ENCODE measurements around the gene HIBCH. TPM values are rescaled to one million over a fixed set of nuclear protein-coding genes. Genes with fewer than 3 reads are reported as not detected.
"Not testable (repeated sequence)": the region's sequence is repeated elsewhere in the genome, so short reads cannot be mapped to it uniquely, and the experiment has no call there.

The HIBCH gene, protein sequence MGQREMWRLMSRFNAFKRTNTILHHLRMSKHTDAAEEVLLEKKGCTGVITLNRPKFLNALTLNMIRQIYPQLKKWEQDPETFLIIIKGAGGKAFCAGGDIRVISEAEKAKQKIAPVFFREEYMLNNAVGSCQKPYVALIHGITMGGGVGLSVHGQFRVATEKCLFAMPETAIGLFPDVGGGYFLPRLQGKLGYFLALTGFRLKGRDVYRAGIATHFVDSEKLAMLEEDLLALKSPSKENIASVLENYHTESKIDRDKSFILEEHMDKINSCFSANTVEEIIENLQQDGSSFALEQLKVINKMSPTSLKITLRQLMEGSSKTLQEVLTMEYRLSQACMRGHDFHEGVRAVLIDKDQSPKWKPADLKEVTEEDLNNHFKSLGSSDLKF
- 10 to 100 TPM; 12.4 to 70.6 (median 23.7) TPM for total RNA-seq

DNA sequence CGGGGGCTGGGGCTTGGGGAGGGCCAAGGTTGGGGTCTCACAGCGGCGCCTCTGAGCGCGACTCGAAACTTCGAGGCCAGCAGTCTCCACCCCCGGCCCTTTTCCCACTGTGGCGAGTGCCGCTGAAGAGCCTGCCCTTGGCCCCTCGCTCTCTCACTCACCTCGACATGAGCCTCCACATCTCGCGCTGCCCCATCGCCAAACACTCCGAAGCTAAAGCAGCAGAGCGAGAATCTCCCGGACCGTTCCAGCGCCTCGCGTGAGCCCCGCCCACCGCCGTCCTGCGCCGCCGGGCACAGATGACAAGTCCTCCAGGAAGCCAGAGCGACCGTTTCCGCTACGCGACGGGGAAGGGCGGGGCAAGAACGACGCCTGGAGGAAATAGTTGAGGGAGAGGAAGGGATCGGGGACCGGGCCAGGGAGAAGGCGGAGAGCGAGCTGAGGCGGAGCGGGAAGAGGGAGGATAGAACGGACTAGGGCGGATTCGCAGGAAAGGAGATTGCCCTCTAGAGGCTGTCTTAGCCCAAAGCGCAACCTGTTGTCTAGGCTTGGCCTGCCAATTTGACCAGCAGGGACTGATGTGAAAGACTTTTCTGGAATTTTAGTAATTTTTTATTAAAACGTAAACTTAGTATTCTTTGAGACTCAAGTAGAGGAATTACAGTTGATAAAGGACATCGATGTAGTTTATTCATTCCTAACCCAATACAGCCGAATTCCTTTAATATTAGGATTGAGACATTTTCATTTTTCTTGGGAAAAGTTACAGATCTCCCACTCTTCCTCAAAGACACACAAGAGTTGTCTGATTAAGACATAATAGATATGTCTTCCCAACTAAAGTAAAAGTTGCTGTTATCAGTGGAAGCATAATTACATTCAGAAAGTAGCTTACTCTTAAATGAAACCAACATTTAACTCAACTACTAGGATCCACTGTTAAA lies at the start of gene HIBCH:
TSS of gene HIBCH (minus strand) at position 272 of the 944 bp plus-strand sequence. CDS start at position 196, 76 bp downstream.
- in situ Hi-C loops (cut with MboI; ENCODE audit: low pct_unique_long_range_greater_than_20kb in 2 of 9, low sequenced_read_pairs in 9 of 9, unreplicated experiment in 9 of 9) = no loop called here
- ATAC-seq (replicated peaks in 6 of 8) = peak; percentile 93 to 98 (median 96)
- peak within 1 kb of the TSS; percentile 55 to 77 for H3K27ac ChIP-seq
- peak within 1 kb of the TSS; percentile 57 to 72 (median 60) for H3K4me3 ChIP-seq
- WGBS, 10 experiments = 0 to 20% (median 3%) methylated on average over 1 to 19 of the region's 50 CpGs; no CpG with 5 or more reads in 1 of the 10 experiments
- H3K4me1 ChIP-seq (replicated peaks in 1 of 2) = peaks cover 5 to 7% of the 10 kb centered on the region in 2 donors

DNA sequence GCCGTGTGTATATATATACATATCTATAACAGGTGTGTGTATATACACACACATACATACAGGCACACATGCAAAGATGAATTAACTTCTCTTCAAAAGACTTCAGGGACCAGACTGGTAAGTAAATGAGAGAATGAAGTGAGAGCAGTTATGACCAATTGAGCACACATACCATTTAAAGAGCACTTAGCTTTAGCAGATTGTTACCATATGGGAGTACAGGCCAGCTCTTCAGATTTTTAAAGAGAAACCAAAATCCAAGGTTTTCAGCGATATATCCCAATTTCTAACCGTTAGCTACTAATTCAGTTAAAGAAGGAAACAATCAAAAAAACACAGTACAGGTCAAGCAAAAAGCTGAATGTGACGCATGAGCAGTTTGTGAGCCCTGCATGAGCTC lies 47.5 kb upstream of the HIBCH start:
- no peak for ATAC-seq (replicated peaks in 6 of 8)
- in situ Hi-C loops (cut with MboI; ENCODE audit: low pct_unique_long_range_greater_than_20kb in 2 of 9, low sequenced_read_pairs in 9 of 9, unreplicated experiment in 9 of 9) = no loop called here
- WGBS, 10 experiments = 43 to 100% (median 96%) methylated on average over 1 to 4 of the region's 4 CpGs; no CpG with 5 or more reads in 1 of the 10 experiments
- Histone ChIP-seq H3K27ac (no peak overlapping the region), H3K4me1 (replicated peaks in 1 of 2) (no peaks in the 10 kb centered on the region), H3K4me3 (no peak overlapping the region)

DNA sequence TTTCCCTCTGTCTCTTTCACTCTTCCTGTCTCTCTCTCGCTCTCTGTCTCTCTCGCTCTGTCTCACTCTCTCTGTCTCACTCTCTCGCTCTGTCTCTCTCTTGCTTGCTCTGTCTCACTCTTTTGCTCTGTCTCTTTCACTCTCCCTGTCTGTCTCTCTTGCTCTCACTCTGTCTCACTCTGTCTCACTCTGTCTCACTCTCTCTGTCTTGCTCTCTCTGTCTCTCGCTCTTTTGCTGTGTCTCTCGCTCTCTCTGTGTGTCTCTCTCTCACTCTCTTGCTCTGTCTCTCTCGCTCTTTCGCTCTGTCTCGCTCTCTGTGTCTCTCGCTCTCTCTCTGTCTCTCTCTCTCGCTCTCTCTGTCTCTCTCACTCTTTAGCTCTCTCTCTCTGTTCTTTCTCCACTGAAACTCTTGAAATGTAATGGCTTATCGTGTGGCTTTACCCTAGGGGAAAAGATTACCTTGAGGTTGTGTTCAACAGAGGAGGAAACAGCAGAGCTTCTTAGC lies 46.7 kb upstream of the HIBCH start:
- no peak overlapping the region for H3K4me3 ChIP-seq
- H3K27ac ChIP-seq = no peak overlapping the region
- WGBS, 10 experiments = 72 to 100% (median 92%) methylated on average over 5 to 11 of the region's 11 CpGs
- ATAC-seq (replicated peaks in 6 of 8) = no peak
- in situ Hi-C loops (cut with MboI; ENCODE audit: low pct_unique_long_range_greater_than_20kb in 2 of 9, low sequenced_read_pairs in 9 of 9, unreplicated experiment in 9 of 9) = no loop called here
- H3K4me1 ChIP-seq (replicated peaks in 1 of 2) = no peaks in the 10 kb centered on the region

- Histone ChIP-seq H3K27ac (no peak overlapping the region), H3K4me3 (no peak overlapping the region), H3K4me1 (replicated peaks in 1 of 2) (no peaks in the 10 kb centered on the region)
- WGBS, 10 experiments = 89 to 100% (median 94%) methylated on average over 1 to 19 of the region's 19 CpGs
- no peak for ATAC-seq (replicated peaks in 6 of 8)
- in situ Hi-C loops (cut with MboI; ENCODE audit: low pct_unique_long_range_greater_than_20kb in 2 of 9, low sequenced_read_pairs in 9 of 9, unreplicated experiment in 9 of 9) = no loop called here
These were observed 46.0 kb upstream of the HIBCH start for GRCh38 chr2:190365499-190366204.

GRCh38 chr2:190362894-190363293 lies 43.3 kb upstream of the HIBCH start:
- 100% methylated on average over 1 of the region's 1 CpG; no CpG with 5 or more reads in 6 of the 10 experiments for WGBS, 10 experiments
- Histone ChIP-seq H3K27ac (no peak overlapping the region), H3K4me1 (replicated peaks in 1 of 2) (no peaks in the 10 kb centered on the region), H3K4me3 (no peak overlapping the region)
- in situ Hi-C loops (cut with MboI; ENCODE audit: low pct_unique_long_range_greater_than_20kb in 2 of 9, low sequenced_read_pairs in 9 of 9, unreplicated experiment in 9 of 9) = no loop called here
- ATAC-seq (replicated peaks in 6 of 8) = no peak

- 42 to 94% (median 58%) methylated on average over 1 to 2 of the region's 2 CpGs; no CpG with 5 or more reads in 1 of the 10 experiments for WGBS, 10 experiments
- H3K27ac ChIP-seq = no peak overlapping the region
- in situ Hi-C loops (cut with MboI; ENCODE audit: low pct_unique_long_range_greater_than_20kb in 2 of 9, low sequenced_read_pairs in 9 of 9, unreplicated experiment in 9 of 9) = no loop called here
- H3K4me1 ChIP-seq (replicated peaks in 1 of 2) = no peaks in the 10 kb centered on the region
- no peak for ATAC-seq (replicated peaks in 6 of 8)
- H3K4me3 ChIP-seq = no peak overlapping the region
These were observed 41.9 kb upstream of the HIBCH start for GRCh38 chr2:190361572-190361971.

GRCh38 chr2:190360965-190361364 lies 41.3 kb upstream of the HIBCH start:
- Histone ChIP-seq H3K27ac (no peak overlapping the region), H3K4me1 (replicated peaks in 1 of 2) (peaks cover 0 to 2% of the 10 kb centered on the region in 2 donors), H3K4me3 (no peak overlapping the region)
- no peak for ATAC-seq (replicated peaks in 6 of 8)
- WGBS, 10 experiments = 78 to 100% (median 100%) methylated on average over 1 to 3 of the region's 3 CpGs; no CpG with 5 or more reads in 1 of the 10 experiments
- in situ Hi-C loops (cut with MboI; ENCODE audit: low pct_unique_long_range_greater_than_20kb in 2 of 9, low sequenced_read_pairs in 9 of 9, unreplicated experiment in 9 of 9) = no loop called here

- in situ Hi-C loops (cut with MboI; ENCODE audit: low pct_unique_long_range_greater_than_20kb in 2 of 9, low sequenced_read_pairs in 9 of 9, unreplicated experiment in 9 of 9) = no loop called here
- Histone ChIP-seq H3K4me1 (replicated peaks in 1 of 2) (peaks cover 0 to 2% of the 10 kb centered on the region in 2 donors), H3K27ac (no peak overlapping the region), H3K4me3 (no peak overlapping the region)
- no peak for ATAC-seq (replicated peaks in 6 of 8)
These were observed 40.9 kb upstream of the HIBCH start for GRCh38 chr2:190360561-190360960.

DNA sequence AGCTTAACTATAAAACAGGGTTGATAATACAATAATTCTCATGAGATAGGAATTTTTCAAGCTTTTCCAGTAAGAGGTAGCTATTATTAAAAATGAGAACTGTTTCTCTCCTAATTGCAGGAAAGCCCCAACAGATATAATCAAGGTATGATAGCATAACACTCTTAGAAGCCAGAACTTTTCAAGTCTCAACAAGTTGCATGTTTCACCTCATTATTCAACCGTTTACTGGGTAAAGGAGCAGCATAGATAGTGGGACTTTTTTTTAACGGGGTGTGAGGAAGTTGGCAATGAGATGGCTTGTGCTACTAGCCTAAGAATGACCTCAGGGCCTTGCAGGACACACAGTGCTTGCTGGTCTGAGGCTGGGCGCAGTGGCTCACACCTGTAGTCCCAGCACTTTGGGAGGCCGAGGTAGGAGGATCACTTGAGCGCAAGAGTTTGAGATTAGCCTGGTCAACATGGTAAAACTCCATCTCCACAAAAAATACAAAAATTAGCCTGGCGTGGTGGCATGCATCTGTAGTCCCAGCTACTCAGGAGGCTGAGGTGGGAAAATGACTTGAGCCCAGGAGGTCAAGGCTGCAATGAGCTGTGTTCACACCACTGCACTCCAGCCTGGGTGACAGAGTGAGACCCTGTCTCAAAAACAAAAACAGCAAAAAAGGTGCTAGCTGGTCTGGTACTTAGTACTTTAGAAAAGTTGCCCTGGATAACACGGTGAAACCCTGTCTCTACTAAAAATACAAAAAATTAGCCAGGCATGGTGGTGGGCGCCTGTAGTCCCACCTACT lies 39.2 kb upstream of the HIBCH start:
- in situ Hi-C loops (cut with MboI; ENCODE audit: low pct_unique_long_range_greater_than_20kb in 2 of 9, low sequenced_read_pairs in 9 of 9, unreplicated experiment in 9 of 9) = not testable (repeated sequence)

DNA sequence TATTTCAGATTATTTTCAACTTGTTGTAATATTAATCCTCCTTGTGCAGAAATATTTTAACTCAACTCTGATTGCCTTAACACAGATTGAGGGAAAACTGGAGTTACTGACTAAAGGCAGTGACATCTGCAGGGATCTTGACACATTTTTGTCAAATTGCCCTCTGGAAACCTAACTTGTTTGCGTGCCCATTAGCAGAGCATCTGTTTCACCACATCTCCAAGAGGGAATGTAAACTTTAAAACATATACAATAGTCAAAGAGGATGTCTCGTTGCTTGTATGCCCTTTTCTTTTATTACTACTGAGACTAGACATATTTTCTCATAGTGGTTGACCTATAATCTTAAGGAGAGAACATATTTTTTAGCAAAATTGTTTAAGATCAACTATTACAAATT lies 38.0 kb upstream of the HIBCH start:
- Histone ChIP-seq H3K4me1 (replicated peaks in 1 of 2) (peaks cover 0 to 6% of the 10 kb centered on the region in 2 donors), H3K4me3 (no peak overlapping the region), H3K27ac (no peak overlapping the region)
- in situ Hi-C loops (cut with MboI; ENCODE audit: low pct_unique_long_range_greater_than_20kb in 2 of 9, low sequenced_read_pairs in 9 of 9, unreplicated experiment in 9 of 9) = no loop called here
- ATAC-seq (replicated peaks in 6 of 8) = no peak
- WGBS, 10 experiments = 0 to 100% (median 79%) methylated on average over 1 to 2 of the region's 2 CpGs; no CpG with 5 or more reads in 2 of the 10 experiments

More for the DNA sequence above, 39.2 kb upstream of the HIBCH start:
- not testable (repeated sequence) for H3K4me1 ChIP-seq (replicated peaks in 1 of 2); H3K4me3 ChIP-seq; ATAC-seq (replicated peaks in 6 of 8); H3K27ac ChIP-seq
- WGBS, 10 experiments = 80 to 100% (median 95%) methylated on average over 2 to 8 of the region's 8 CpGs; no CpG with 5 or more reads in 3 of the 10 experiments

- in situ Hi-C loops (cut with MboI; ENCODE audit: low pct_unique_long_range_greater_than_20kb in 2 of 9, low sequenced_read_pairs in 9 of 9, unreplicated experiment in 9 of 9) = no loop called here
- 31 to 100% (median 75%) methylated on average over 1 to 5 of the region's 6 CpGs; no CpG with 5 or more reads in 1 of the 10 experiments for WGBS, 10 experiments
- Histone ChIP-seq H3K4me3 (no peak overlapping the region), H3K4me1 (replicated peaks in 1 of 2) (peaks cover 0 to 12% of the 10 kb centered on the region in 2 donors), H3K27ac (no peak overlapping the region)
- peak in 2 of 8 experiments; percentile 19 to 31 for ATAC-seq (replicated peaks in 6 of 8)
These were observed 36.5 kb upstream of the HIBCH start for GRCh38 chr2:190355968-190356644.
